ENCODE measurements around the gene TMEM171. TPM values are rescaled to one million over a fixed set of nuclear protein-coding genes. Genes with fewer than 3 reads are reported as not detected.

TMEM171 gene
- total RNA-seq, 4 donors from 2014 or later: 0.25 to 1.5 (median 1.3) TPM; not detected in 1

DNA sequence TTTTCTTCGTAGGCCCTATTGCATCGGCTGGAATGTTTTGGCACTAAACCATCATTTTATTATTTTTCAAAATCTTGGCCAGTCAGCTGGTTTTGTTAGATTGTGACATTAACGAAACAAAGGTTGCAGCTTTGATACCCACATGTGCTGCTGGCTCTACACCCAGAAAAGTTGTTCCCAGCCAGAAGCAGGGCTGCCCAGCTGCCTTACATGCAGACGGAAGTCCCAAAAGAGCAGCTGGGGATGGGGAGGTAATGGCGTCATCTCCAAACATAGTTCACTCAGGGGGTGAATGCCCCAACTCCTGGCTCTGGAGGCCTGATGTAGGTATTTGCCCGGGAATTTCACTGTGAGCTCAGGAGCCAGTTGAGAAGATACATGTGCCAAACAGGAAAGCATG, 23.3 kb downstream of the TMEM171 start:
- H3K4me3 ChIP-seq (ENCODE audit: low read depth, poor library complexity, severe bottlenecking): no peak overlapping the region
- 64 to 67% methylated on average over 6 of the region's 6 CpGs for WGBS, 2 donors
- TF ChIP-seq, protein P1, sequence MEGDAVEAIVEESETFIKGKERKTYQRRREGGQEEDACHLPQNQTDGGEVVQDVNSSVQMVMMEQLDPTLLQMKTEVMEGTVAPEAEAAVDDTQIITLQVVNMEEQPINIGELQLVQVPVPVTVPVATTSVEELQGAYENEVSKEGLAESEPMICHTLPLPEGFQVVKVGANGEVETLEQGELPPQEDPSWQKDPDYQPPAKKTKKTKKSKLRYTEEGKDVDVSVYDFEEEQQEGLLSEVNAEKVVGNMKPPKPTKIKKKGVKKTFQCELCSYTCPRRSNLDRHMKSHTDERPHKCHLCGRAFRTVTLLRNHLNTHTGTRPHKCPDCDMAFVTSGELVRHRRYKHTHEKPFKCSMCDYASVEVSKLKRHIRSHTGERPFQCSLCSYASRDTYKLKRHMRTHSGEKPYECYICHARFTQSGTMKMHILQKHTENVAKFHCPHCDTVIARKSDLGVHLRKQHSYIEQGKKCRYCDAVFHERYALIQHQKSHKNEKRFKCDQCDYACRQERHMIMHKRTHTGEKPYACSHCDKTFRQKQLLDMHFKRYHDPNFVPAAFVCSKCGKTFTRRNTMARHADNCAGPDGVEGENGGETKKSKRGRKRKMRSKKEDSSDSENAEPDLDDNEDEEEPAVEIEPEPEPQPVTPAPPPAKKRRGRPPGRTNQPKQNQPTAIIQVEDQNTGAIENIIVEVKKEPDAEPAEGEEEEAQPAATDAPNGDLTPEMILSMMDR (IDR thresholded peaks at IDR 0.05): no peak
- no peak for TF ChIP-seq POLR2A (IDR thresholded peaks at IDR 0.05)
- peak in 1 of 2 donors; percentile 72 for DNase-seq (ENCODE audit: low spot score in 2 of 2)
- intact Hi-C loops (cut with DNase I; ENCODE audit: low total_unique reads): no loop called here

DNA sequence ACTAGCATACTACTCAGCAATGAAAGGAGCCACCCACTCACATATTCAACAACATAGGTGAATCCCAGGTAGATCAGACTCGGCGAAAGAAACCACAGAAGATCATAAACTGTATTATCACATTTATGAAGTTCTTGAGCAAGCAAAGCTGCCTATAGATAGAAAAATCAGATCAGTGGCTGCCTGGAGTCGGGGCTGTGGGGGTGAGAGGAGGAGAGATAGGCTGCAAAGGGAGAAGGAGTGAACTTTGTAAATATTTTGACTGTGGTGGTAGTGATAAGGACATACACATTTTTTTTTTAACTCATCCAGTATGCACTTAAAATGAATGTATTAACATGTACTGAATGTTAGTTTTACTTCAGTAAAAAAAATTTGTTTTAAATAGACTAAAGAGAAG, 29.2 kb downstream of the TMEM171 start:
- intact Hi-C loops (cut with DNase I; ENCODE audit: low total_unique reads): no loop called here
- 58 to 75% methylated on average over 3 of the region's 3 CpGs for WGBS, 2 donors
- H3K4me3 ChIP-seq (ENCODE audit: low read depth, poor library complexity, severe bottlenecking): no peak overlapping the region
- DNase-seq (ENCODE audit: low spot score in 2 of 2): no peak
- no peak for TF ChIP-seq POLR2A (IDR thresholded peaks at IDR 0.05)
- TF ChIP-seq, protein P1 (IDR thresholded peaks at IDR 0.05): no peak

DNA sequence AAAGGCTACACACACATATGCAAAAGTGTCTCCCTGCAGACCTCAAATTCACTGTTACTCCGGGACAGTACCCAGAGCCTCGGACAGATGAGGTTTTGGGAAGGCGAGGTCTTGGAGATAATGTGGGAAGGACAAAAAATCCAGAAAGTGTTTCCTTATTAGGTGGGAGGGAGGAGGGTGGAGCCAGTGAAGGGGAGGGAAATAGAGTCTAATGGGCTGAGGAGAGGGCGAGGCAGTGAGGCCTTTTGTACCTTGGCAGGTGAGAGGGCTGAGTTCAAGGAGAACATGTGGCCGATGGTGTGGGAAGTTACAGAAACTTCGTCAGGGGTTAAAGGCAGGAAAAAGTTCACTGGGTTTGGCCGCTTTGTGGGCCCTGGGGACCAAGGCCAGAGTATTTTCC, 30.5 kb downstream of the TMEM171 start:
- intact Hi-C loops (cut with DNase I; ENCODE audit: low total_unique reads): no loop called here
- no peak for DNase-seq (ENCODE audit: low spot score in 2 of 2)
- TF ChIP-seq, protein P1 (IDR thresholded peaks at IDR 0.05): no peak
- no peak for TF ChIP-seq POLR2A (IDR thresholded peaks at IDR 0.05)
- 75 to 85% methylated on average over 7 of the region's 7 CpGs for WGBS, 2 donors
- no peak overlapping the region for H3K4me3 ChIP-seq (ENCODE audit: low read depth, poor library complexity, severe bottlenecking)

DNA sequence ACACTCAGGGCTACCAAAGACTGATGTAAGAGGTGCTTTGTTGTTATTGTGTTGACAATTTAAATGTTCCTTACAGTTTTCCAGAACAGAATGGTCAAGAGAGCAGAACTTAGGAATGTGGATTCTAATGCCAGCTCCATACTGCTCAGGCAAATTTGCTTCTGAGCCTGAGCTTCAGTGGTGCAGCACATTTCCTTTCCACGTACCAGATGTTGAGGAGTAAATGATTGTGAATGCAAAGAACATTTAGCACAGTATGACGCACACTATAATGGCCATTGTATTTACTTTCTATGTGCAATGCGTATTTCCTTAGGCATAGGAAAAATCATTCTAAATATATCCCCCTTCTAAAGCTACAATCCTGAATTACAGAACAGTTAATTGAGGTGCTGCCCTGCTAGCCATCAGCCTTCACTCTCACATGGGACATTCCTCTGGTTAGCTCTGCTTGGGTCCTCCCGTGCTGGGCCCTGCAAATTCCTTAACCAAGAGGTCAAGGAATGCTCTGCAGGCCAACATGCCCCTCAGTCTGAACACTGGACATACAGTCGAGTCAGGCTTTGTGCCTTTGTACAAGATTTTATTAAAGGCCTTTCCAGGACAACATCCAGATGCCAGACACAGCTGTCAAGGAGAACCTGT, 31.5 kb downstream of the TMEM171 start:
- intact Hi-C loops (cut with DNase I; ENCODE audit: low total_unique reads): no loop called here
- TF ChIP-seq, protein P1 (IDR thresholded peaks at IDR 0.05): no peak
- TF ChIP-seq POLR2A (IDR thresholded peaks at IDR 0.05): no peak
- no peak for DNase-seq (ENCODE audit: low spot score in 2 of 2)
- WGBS, 2 donors: 71 to 75% methylated on average over 5 of the region's 5 CpGs
- H3K4me3 ChIP-seq (ENCODE audit: low read depth, poor library complexity, severe bottlenecking): no peak overlapping the region

DNA sequence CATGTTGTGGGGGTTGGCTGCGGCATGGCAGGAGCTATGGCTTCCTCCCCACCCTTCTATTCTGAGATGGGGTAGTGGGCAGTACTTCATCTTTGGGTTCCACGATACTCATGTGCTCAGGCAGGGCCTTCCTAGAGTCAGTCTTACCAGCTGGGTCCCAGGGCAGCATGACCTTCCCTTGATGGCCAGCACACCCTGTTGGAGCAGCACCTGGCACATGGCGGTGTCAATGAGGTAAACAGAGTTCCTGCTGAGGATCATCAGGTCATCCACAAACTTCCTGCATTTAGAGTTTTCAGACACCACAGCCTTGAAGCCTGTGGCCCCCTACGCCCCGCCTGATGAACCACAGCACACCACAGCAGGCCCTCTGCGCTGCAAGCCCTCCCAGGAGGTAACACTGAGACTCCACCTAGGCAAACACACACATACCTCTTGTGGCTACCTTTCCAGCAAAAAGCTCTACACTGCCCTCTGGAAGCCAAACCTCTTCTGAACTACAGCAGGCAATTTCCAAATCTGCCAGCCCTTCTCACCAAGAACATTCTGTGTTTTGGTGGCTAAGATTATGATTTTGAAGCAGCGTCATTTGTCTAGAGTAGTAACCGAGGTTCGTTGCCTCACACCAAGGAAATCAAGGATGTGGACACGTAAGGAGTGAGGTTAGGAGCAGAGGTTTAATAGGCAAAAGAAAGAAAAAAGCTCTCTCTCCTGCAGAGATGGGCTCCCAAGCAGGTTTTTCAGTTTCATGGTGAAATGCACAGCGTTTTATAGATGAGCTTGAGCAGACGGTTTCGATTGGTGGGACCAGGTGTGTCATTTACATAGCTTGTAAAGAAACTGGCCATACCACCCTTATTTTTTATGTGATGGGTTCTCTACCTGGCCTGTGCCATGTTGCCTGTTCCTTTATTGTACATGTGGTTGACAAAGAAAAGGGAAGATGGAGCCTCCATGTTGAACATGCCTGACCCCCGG, 32.3 kb downstream of the TMEM171 start:
- no peak for TF ChIP-seq POLR2A (IDR thresholded peaks at IDR 0.05)
- TF ChIP-seq, protein P1 (IDR thresholded peaks at IDR 0.05): no peak
- no peak overlapping the region for H3K4me3 ChIP-seq (ENCODE audit: low read depth, poor library complexity, severe bottlenecking)
- no peak for DNase-seq (ENCODE audit: low spot score in 2 of 2)
- 78 to 82% methylated on average over 14 of the region's 14 CpGs for WGBS, 2 donors
- intact Hi-C loops (cut with DNase I; ENCODE audit: low total_unique reads): no loop called here

Measured in lower leg skin (tissue), 4 donors.